Measurements from ENCODE around the gene SSH2.
A peak's percentile ranks its signal among the peaks of the same experiment; 100 is the strongest.

Gene SSH2

GRCh38 chr17:29776026-29776425, 154.0 kb downstream of the SSH2 start:
- no peak for DNase-seq (ENCODE audit: low read depth)

GRCh38 chr17:29772981-29773380, 157.0 kb downstream of the SSH2 start:
- DNase-seq (ENCODE audit: low read depth), result no peak

- DNase-seq (ENCODE audit: low read depth), result no peak
Measured at GRCh38 chr17:29771546-29771945, 158.5 kb downstream of the SSH2 start.

- DNase-seq (ENCODE audit: low read depth), result no peak
Measured at GRCh38 chr17:29769225-29769624, 160.8 kb downstream of the SSH2 start.

- peak; percentile 64 for DNase-seq (ENCODE audit: low read depth)
Measured at GRCh38 chr17:29766796-29767327, 163.2 kb downstream of the SSH2 start.

GRCh38 chr17:29764748-29765147, 165.3 kb downstream of the SSH2 start:
- DNase-seq (ENCODE audit: low read depth), result no peak

GRCh38 chr17:29764217-29764616, 165.8 kb downstream of the SSH2 start:
- no peak for DNase-seq (ENCODE audit: low read depth)

- no peak for DNase-seq (ENCODE audit: low read depth)
Measured at GRCh38 chr17:29763273-29763672, 166.8 kb downstream of the SSH2 start.

- peak; percentile 90 for DNase-seq (ENCODE audit: low read depth)
Measured at GRCh38 chr17:29761040-29761761, 168.8 kb downstream of the SSH2 start.

- peak; percentile 15 for DNase-seq (ENCODE audit: low read depth)
Measured at GRCh38 chr17:29760279-29761039, 169.6 kb downstream of the SSH2 start.

- DNase-seq (ENCODE audit: low read depth), result no peak
Measured at GRCh38 chr17:29758255-29758654, 171.8 kb downstream of the SSH2 start.

GRCh38 chr17:29757788-29758187, 172.2 kb downstream of the SSH2 start:
- DNase-seq (ENCODE audit: low read depth), result no peak

GRCh38 chr17:29753845-29754439, 176.1 kb downstream of the SSH2 start:
- no peak for DNase-seq (ENCODE audit: low read depth)

GRCh38 chr17:29749045-29749825, 180.8 kb downstream of the SSH2 start:
- DNase-seq (ENCODE audit: low read depth), result no peak

GRCh38 chr17:29748400-29748799, 181.6 kb downstream of the SSH2 start:
- no peak for DNase-seq (ENCODE audit: low read depth)

- DNase-seq (ENCODE audit: low read depth), result peak; percentile 27
Measured at GRCh38 chr17:29747660-29748059, 182.4 kb downstream of the SSH2 start.

GRCh38 chr17:29746669-29747068, 183.4 kb downstream of the SSH2 start:
- no peak for DNase-seq (ENCODE audit: low read depth)

GRCh38 chr17:29744121-29744520, 185.9 kb downstream of the SSH2 start:
- DNase-seq (ENCODE audit: low read depth), result no peak

GRCh38 chr17:29742210-29742513, 187.9 kb downstream of the SSH2 start:
- DNase-seq (ENCODE audit: low read depth), result no peak

GRCh38 chr17:29740017-29740416, 190.0 kb downstream of the SSH2 start:
- no peak for DNase-seq (ENCODE audit: low read depth)

- peak; percentile 24 for DNase-seq (ENCODE audit: low read depth)
Measured at GRCh38 chr17:29734640-29735039, 195.4 kb downstream of the SSH2 start.

- peak; percentile 82 for DNase-seq (ENCODE audit: low read depth)
Measured at GRCh38 chr17:29733166-29733565, 196.9 kb downstream of the SSH2 start.

Measured in fibroblast of gingiva (primary cell).